K562 (cell line): Measurements from ENCODE around the gene PKP1.

Experiments used
- TARDBP ChIP-seq: fragments of 450-650 bp; IDR thresholded peaks from 2 replicates; pipeline ENCODE4 v1.6.1; 2016
- ZBTB1 ChIP-seq: sonication (generic); formaldehyde crosslinking; IDR thresholded peaks from 2 replicates; pipeline ENCODE4 v1.8.1; 2023; ENCODE audit warnings: missing genetic modification reagents, low read depth, mild to moderate bottlenecking, borderline replicate concordance
- ZFP36 ChIP-seq: fragments of 150-350 bp; IDR thresholded peaks from 2 replicates; pipeline ENCODE4 v1.6.1; 2018; ENCODE audit warnings: low read length, low read depth; ENCODE audit not compliant: partially characterized antibody
- ZNF76 ChIP-seq: fragments of 250-450 bp; sonication (Bioruptor Pico); IDR thresholded peaks from 2 replicates; pipeline ENCODE4 v1.4.0; 2020; ENCODE audit warnings: mild to moderate bottlenecking, moderate library complexity, borderline replicate concordance

DNA sequence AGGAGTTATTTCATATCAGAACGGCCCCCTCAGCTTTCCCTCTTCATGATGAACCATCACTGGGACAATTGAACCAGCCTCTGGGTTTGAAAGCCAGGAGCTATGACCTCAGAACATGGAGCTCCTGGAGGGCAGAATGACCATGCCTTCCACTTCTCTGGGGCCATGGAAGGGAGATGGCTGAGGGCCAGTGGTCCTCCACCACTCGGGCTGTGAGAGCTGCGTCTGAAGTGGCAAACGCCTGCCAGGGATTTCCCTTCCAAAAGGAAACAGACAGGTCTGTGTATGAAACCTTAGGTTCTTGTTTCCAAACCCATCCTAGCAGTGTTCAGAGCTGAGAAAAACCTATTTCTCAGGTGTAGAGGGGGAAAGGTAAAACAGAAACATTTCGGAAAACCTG lies 22.5 kb downstream of the PKP1 start:
- TF ChIP-seq TARDBP (no peak), ZFP36 (no peak), ZNF76 (CRISPR knock-in tag) (no peak), ZBTB1 (no peak)
